K562 (cell line): ENCODE data around the gene AGPAT2. TPM values are rescaled to one million over a fixed set of nuclear protein-coding genes. Genes with fewer than 3 reads are reported as not detected.

Experiments used
- ATAC-seq: fragments of 200-7000 bp; cut with Tn5 transposase; 3 replicates; pipeline ENCODE4 v1.9.1; 2020; ENCODE audit warnings: moderate library complexity
- BruUV-seq: library from RNA; stranded (reverse); fragments of 400-500 nt; replicated peaks from 2 replicates; lab custom pipeline; 2021; lab: Mats Ljungman, UMichigan
- CTCF ChIA-PET: fragments of 300-600 bp; formaldehyde crosslinking; extraction: SDS; loops from one replicate; lab custom pipeline; 2021; ENCODE audit warnings: low intra/inter-chr PET ratio; lab: Yijun Ruan, JAX
- POLR2A ChIA-PET: fragments of 300-600, 350-650 bp; sonication (Branson Sonifier 250); formaldehyde crosslinking; extraction: SDS; loops from one replicate; lab custom pipeline; 2021; ENCODE audit warnings: antibody characterized with exemption, inconsistent platforms; lab: Yijun Ruan, JAX
- DNase-seq, 4 experiments: peaks; one replicate each; pipeline versions ENCODE4 v3.0.0 to v3.0.0-alpha.2; 2011 to 2018; ENCODE audit warnings: low spot score in 3 of 4, mixed read lengths in 3 of 4; ENCODE audit errors: extremely low read depth in 1 of 4
- FAIRE-seq: peaks from 2 replicates; lab custom pipeline; 2011; peaks lifted over from hg19 to GRCh38; lab: Jason Lieb, UNC
- H2AFZ ChIP-seq: 2 replicates; pipeline ENCODE4 v1.6.0; 2011; ENCODE audit warnings: low read depth, low read length, control low read depth, inconsistent platforms
- H3K27ac ChIP-seq: fragments of 200-600 bp; 3 replicates; pipeline ENCODE4 v1.8.0; 2011; ENCODE audit warnings: low read depth, mild to moderate bottlenecking, control low read depth, inconsistent platforms, low read length, moderate library complexity, mixed read lengths; ENCODE audit errors: extremely low read depth
- H3K27me3 ChIP-seq, 2 experiments: fragments of 300-600 bp in 1 of 2; 2 replicates in 1 of 2; 3 replicates in 1 of 2; pipeline versions ENCODE4 v1.6.0 to v1.8.0; 2011; ENCODE audit warnings: inconsistent platforms in 2 of 2, low read length in 2 of 2, mild to moderate bottlenecking in 1 of 2, mixed read lengths in 1 of 2, moderate library complexity in 1 of 2; ENCODE audit not compliant: control insufficient read depth in 2 of 2, insufficient read depth in 2 of 2
- H3K36me3 ChIP-seq: fragments of 300-600 bp; 3 replicates; pipeline ENCODE4 v1.8.0; 2011; ENCODE audit warnings: mild to moderate bottlenecking, low read length, inconsistent platforms; ENCODE audit not compliant: control insufficient read depth, insufficient read depth
- H3K4me1 ChIP-seq, 2 experiments: fragments of 200-600 bp in 1 of 2; replicated peaks in 1 of 2; 2 replicates in 1 of 2; 3 replicates in 1 of 2; pipeline versions ENCODE4 v1.5.1 to v1.8.0; 2011; ENCODE audit warnings: inconsistent platforms in 2 of 2, low read length in 2 of 2, mild to moderate bottlenecking in 1 of 2, mixed read lengths in 1 of 2, moderate library complexity in 1 of 2; ENCODE audit not compliant: control insufficient read depth in 2 of 2, insufficient read depth in 2 of 2
- H3K4me2 ChIP-seq: 2 replicates; pipeline ENCODE4 v1.6.1; 2011; ENCODE audit warnings: low read length, control low read depth, inconsistent platforms, mixed read lengths; ENCODE audit not compliant: insufficient read depth
- H3K4me3 ChIP-seq: fragments of 200-600 bp; sonication (generic), shearing (Covaris generic); 2 replicates; pipeline ENCODE4 v1.5.1; 2016; ENCODE audit warnings: control low read depth, inconsistent platforms
- H3K79me2 ChIP-seq: fragments of 200-600 bp; 3 replicates; pipeline ENCODE4 v1.8.0; 2011; ENCODE audit warnings: low read length, inconsistent platforms; ENCODE audit not compliant: control insufficient read depth, insufficient read depth
- H3K9ac ChIP-seq, 2 experiments: 2 replicates each; pipeline versions ENCODE4 v1.6.0 to v1.6.1; 2011; ENCODE audit warnings: low read depth in 2 of 2, low read length in 2 of 2, control low read depth in 1 of 2, inconsistent platforms in 1 of 2, mild to moderate bottlenecking in 1 of 2, mixed read lengths in 1 of 2; ENCODE audit not compliant: insufficient read depth in 1 of 2
- H3K9me1 ChIP-seq: one replicate; pipeline ENCODE4 v1.6.0; 2011; ENCODE audit warnings: inconsistent platforms, mild to moderate bottlenecking, low read length, moderate library complexity; ENCODE audit not compliant: control insufficient read depth, insufficient read depth
- H3K9me3 ChIP-seq: replicated peaks from 2 replicates; pipeline ENCODE4 v1.5.1; 2011; ENCODE audit warnings: low read depth, low read length, inconsistent platforms; ENCODE audit not compliant: control insufficient read depth, insufficient read depth
- H4K20me1 ChIP-seq: replicated peaks from 2 replicates; pipeline ENCODE4 v1.6.1; 2011; ENCODE audit warnings: low read length, inconsistent platforms, mixed read lengths; ENCODE audit not compliant: control insufficient read depth, insufficient read depth
- CREB3 ChIP-seq: fragments of 450-650 bp; conservative IDR thresholded peaks from 2 replicates; pipeline ENCODE4 v1.6.1; 2016; ENCODE audit warnings: missing genetic modification characterization, low read depth, mild to moderate bottlenecking, missing compliant biosample characterization, moderate library complexity
- HMGXB4 ChIP-seq: sonication (generic); formaldehyde crosslinking; IDR thresholded peaks from 2 replicates; pipeline ENCODE4 v1.8.1; 2023; ENCODE audit warnings: mild to moderate bottlenecking, missing genetic modification reagents
- NCOA6 ChIP-seq: fragments of 450-650 bp; IDR thresholded peaks from 2 replicates; pipeline ENCODE4 v1.6.1; 2017; ENCODE audit warnings: mild to moderate bottlenecking
- PRDM10 ChIP-seq: fragments of 450-650 bp; IDR thresholded peaks from 2 replicates; pipeline ENCODE4 v1.6.1; 2018; ENCODE audit not compliant: partially characterized antibody
- RFX5 ChIP-seq: IDR thresholded peaks from 2 replicates; pipeline ENCODE4 v1.6.1; 2011; ENCODE audit warnings: low read depth, mild to moderate bottlenecking, improper control_type of control experiment, low read length
- SNRNP70 ChIP-seq: fragments of 200-400 bp; formaldehyde crosslinking; optimal IDR thresholded peaks from 2 replicates; pipeline ENCODE3; 2017; ENCODE audit warnings: low read depth, low read length
- STAG1 ChIP-seq: sonication (generic); formaldehyde crosslinking; IDR thresholded peaks from 2 replicates; pipeline ENCODE4 v1.5.0; 2020; ENCODE audit warnings: missing genetic modification reagents, borderline replicate concordance
- ZBTB12 ChIP-seq: fragments of 250-450 bp; sonication (Bioruptor Pico); IDR thresholded peaks from 2 replicates; pipeline ENCODE4 v1.4.0; 2020
- ZBTB33 ChIP-seq: sonication (generic); formaldehyde crosslinking; IDR thresholded peaks from 2 replicates; pipeline ENCODE4 v1.8.1; 2023; ENCODE audit warnings: mild to moderate bottlenecking, missing genetic modification reagents
- ZNF695 ChIP-seq: fragments of 450-650 bp; formaldehyde crosslinking; IDR thresholded peaks from 2 replicates; pipeline ENCODE4 v1.4.0; 2020; ENCODE audit warnings: mild to moderate bottlenecking, moderate library complexity
- ZNF717 ChIP-seq: fragments of 250-450 bp; sonication (Bioruptor Pico); IDR thresholded peaks from 2 replicates; pipeline ENCODE4 v1.5.0; 2021
- WGBS: fragments of 100-300 bp; shearing (Covaris generic); methylation state at CpG from one replicate; pipeline ENCODE4 v1.1.6; 2016; ENCODE audit warnings: low coverage, mixed read lengths; ENCODE audit not compliant: insufficient coverage; ENCODE audit errors: missing lambda C conversion rate; 5-methylcytosine and 5-hydroxymethylcytosine counted together
- in situ Hi-C: fragments of 300-500 bp; cut with MboI; formaldehyde crosslinking; loops from 4 replicates; pipeline ENCODE4 v1.15.0; 2018; ENCODE audit warnings: inconsistent platforms, mixed read lengths
- intact Hi-C: fragments of 100-400 bp; cut with micrococcal nuclease; formaldehyde crosslinking; loops from 2 replicates; pipeline ENCODE4 v1.14.2; 2022
- polyA plus RNA-seq, 8 experiments: library from polyadenylated mRNA; depleted of rRNA in 4 of 8; stranded (reverse) in 5 of 8; unstranded in 3 of 8; fragments of >200 nt; fragmentation: Nextera tagmentation in 2 of 8; fragmentation: Illumina TruSeq in 1 of 8; extraction: Ambion mirVana in 2 of 8; extraction: Trizol in 1 of 8; gene quantifications; 2 replicates each; pipeline versions ENCODE4 v1.2.1 to v1.2.3, GENCODE V29; 2011 to 2014; ENCODE audit warnings: inconsistent platforms in 1 of 8, missing spikeins in 1 of 8
- total RNA-seq, 7 experiments: library from RNA; depleted of rRNA in 6 of 7; stranded (reverse); fragments of >200 nt in 6 of 7; fragmentation: Illumina TruSeq in 2 of 7; extraction: Trizol in 2 of 7; gene quantifications; 2 replicates each; pipeline versions ENCODE4 v1.2.1 to v1.2.3, GENCODE V29; 2011 to 2021; ENCODE audit warnings: low replicate concordance in 1 of 7

Gene AGPAT2
- total and polyA plus RNA-seq, 9 of the 15 experiments (the other 6 are each of a cell fraction or from before 2014, with no cell fraction given), result 0.13 to 54.5 (median 23.9) TPM

GRCh38 chr9:136670576-136671253 lies 16.5 kb downstream of the AGPAT2 start:
- H3K4me3 ChIP-seq, result no peak overlapping the region
- peak overlapping the region in 1 of 2 experiments; percentile 56; a peak in 1 of 4 replicates for H3K9ac ChIP-seq
- H3K27me3 ChIP-seq, result no peaks in the 10 kb centered on the region
- peak in 1 of 4 experiments; percentile 42 for DNase-seq
- 88% methylated on average over 19 of the region's 36 CpGs for WGBS
- intact Hi-C loops (no loop called here), in situ Hi-C loops (no loop called here)
- no TSS peak for BruUV-seq
- peak; percentile 15 for FAIRE-seq
- H4K20me1 ChIP-seq, result peaks cover 64% of the 10 kb centered on the region
- H3K36me3 ChIP-seq, result peaks cover 78% of the 10 kb centered on the region; the same call in 2 of the 3 replicates
- CTCF ChIA-PET, result no interaction called here
- ATAC-seq, result no peak
- peaks cover 8 to 98% of the 10 kb centered on the region in 2 experiments; a peak in 4 of 5 replicates for H3K4me1 ChIP-seq
- no peak overlapping the region for H3K27ac ChIP-seq
- H3K4me2 ChIP-seq, result no peak overlapping the region
- peaks cover 2% of the 10 kb centered on the region for H3K9me1 ChIP-seq
- H2AFZ ChIP-seq, result no peak overlapping the region
- H3K9me3 ChIP-seq, result no peaks in the 10 kb centered on the region
- POLR2A ChIA-PET, result no interaction called here
- H3K79me2 ChIP-seq, result peaks cover 33% of the 10 kb centered on the region
- TF ChIP-seq CREB3, result no peak
- no peak for TF ChIP-seq ZNF695 (CRISPR knock-in tag)
- TF ChIP-seq PRDM10, result no peak
- 0 out of 2 replicates have a peak, but pooled peaks have one; percentile 10 for TF ChIP-seq ZNF717 (CRISPR knock-in tag)
- TF ChIP-seq NCOA6, result no peak
- no peak for TF ChIP-seq STAG1 (CRISPR knock-in tag)
- TF ChIP-seq ZBTB12 (CRISPR knock-in tag), result no peak
- no peak for TF ChIP-seq RFX5
- no peak for TF ChIP-seq HMGXB4 (CRISPR knock-in tag)
- TF ChIP-seq SNRNP70, result peak; percentile 94
- peak; percentile 99 for TF ChIP-seq ZBTB33
